Smooth muscle cell (in vitro differentiated cells): Measurements from ENCODE around the gene ARG2. TPM values are rescaled to one million over a fixed set of nuclear protein-coding genes. Genes with fewer than 3 reads are reported as not detected.
"Not testable (repeated sequence)": the region's sequence is repeated elsewhere in the genome, so short reads cannot be mapped to it uniquely, and the experiment has no call there.

Experiments
- DNase-seq: peaks from one replicate; lab custom pipeline; 2025; ENCODE audit not compliant: unreplicated experiment; lab: John Stamatoyannopoulos, UW
- H2AFZ ChIP-seq: fragments of 200-600 bp; sonication (generic); 2 replicates; pipeline ENCODE4 v1.6.0; 2016; ENCODE audit warnings: antibody characterized with exemption, low read depth, mild to moderate bottlenecking
- H3F3A ChIP-seq: fragments of 200-600 bp; sonication (generic); 2 replicates; pipeline ENCODE4 v1.6.0; 2017; ENCODE audit warnings: antibody characterized with exemption, low read depth
- H3K27ac ChIP-seq: fragments of 200-600 bp; sonication (generic); 2 replicates; pipeline ENCODE4 v1.5.1; 2016; ENCODE audit warnings: low read depth, mild to moderate bottlenecking
- H3K27me3 ChIP-seq: fragments of 200-600 bp; sonication (generic); 2 replicates; pipeline ENCODE4 v1.6.1; 2016; ENCODE audit warnings: low read depth, mild to moderate bottlenecking
- H3K36me3 ChIP-seq: fragments of 200-600 bp; sonication (generic); 2 replicates; pipeline ENCODE4 v1.5.1; 2016; ENCODE audit warnings: low read depth
- H3K4me1 ChIP-seq: fragments of 200-600 bp; sonication (generic); 2 replicates; pipeline ENCODE4 v1.5.1; 2016; ENCODE audit warnings: low read depth
- H3K4me2 ChIP-seq: fragments of 200-600 bp; sonication (generic); 2 replicates; pipeline ENCODE4 v1.6.0; 2016; ENCODE audit warnings: mild to moderate bottlenecking
- H3K4me3 ChIP-seq: fragments of 200-600 bp; sonication (generic); 2 replicates; pipeline ENCODE4 v1.5.1; 2016; ENCODE audit warnings: mild to moderate bottlenecking
- H3K79me2 ChIP-seq: fragments of 200-600 bp; sonication (generic); 2 replicates; pipeline ENCODE4 v1.6.0; 2016; ENCODE audit warnings: low read depth, mild to moderate bottlenecking
- H3K9ac ChIP-seq: fragments of 200-600 bp; sonication (generic); 2 replicates; pipeline ENCODE4 v1.6.0; 2016; ENCODE audit warnings: low read depth
- H3K9me3 ChIP-seq: fragments of 200-600 bp; sonication (generic); replicated peaks from 2 replicates; pipeline ENCODE4 v1.5.1; 2016; ENCODE audit warnings: low read depth
- H4K20me1 ChIP-seq: fragments of 200-600 bp; sonication (generic); 2 replicates; pipeline ENCODE4 v1.6.0; 2016; ENCODE audit warnings: low read depth
- CTCF ChIP-seq: fragments of 200-600 bp; sonication (generic); IDR thresholded peaks from 2 replicates; pipeline ENCODE4 v1.5.1; 2017; ENCODE audit warnings: borderline replicate concordance, mild to moderate bottlenecking, antibody characterized with exemption; ENCODE audit not compliant: insufficient read depth, poor library complexity, severe bottlenecking
- WGBS: methylation state at CpG from one replicate; pipeline ENCODE4 v1.1.7; 2016; ENCODE audit warnings: low lambda C conversion rate; 5-methylcytosine and 5-hydroxymethylcytosine counted together
- polyA plus RNA-seq: library from polyadenylated mRNA; unstranded; fragments of >200 nt; fragmentation: Nextera tagmentation; extraction: Ambion mirVana; gene quantifications from 2 replicates; pipeline ENCODE4 v1.2.1, GENCODE V29; 2016
- total RNA-seq: library from RNA; depleted of rRNA; stranded (reverse); fragments of >200 nt; gene quantifications from 2 replicates; pipeline ENCODE4 v1.2.3, GENCODE V29; 2014

ARG2 gene
- total and polyA plus RNA-seq, 2 experiments from 2014 or later, result 11.3 to 18.5 TPM

- Histone ChIP-seq H3K9ac (no peak overlapping the region), H3K4me3 (no peak overlapping the region), H3F3A (no peaks in the 10 kb centered on the region), H3K9me3 (no peaks in the 10 kb centered on the region), H3K36me3 (no peaks in the 10 kb centered on the region), H3K79me2 (no peaks in the 10 kb centered on the region), H3K4me1 (no peaks in the 10 kb centered on the region), H2AFZ (no peak overlapping the region), H4K20me1 (no peaks in the 10 kb centered on the region), H3K27ac (no peak overlapping the region), H3K4me2 (no peak overlapping the region), H3K27me3 (no peaks in the 10 kb centered on the region)
- DNase-seq, result no peak
- no peak for TF ChIP-seq CTCF
- 96% methylated on average over 2 of the region's 2 CpGs for WGBS
These were observed 30.4 kb upstream of the ARG2 start for GRCh38 chr14:67589204-67589770.

- not testable (repeated sequence) for H3K4me3 ChIP-seq, H2AFZ ChIP-seq, H3K9me3 ChIP-seq, H3K27me3 ChIP-seq, H4K20me1 ChIP-seq, H3F3A ChIP-seq, H3K27ac ChIP-seq, H3K36me3 ChIP-seq, H3K9ac ChIP-seq, DNase-seq, H3K79me2 ChIP-seq, H3K4me2 ChIP-seq, H3K4me1 ChIP-seq
- WGBS, result 58% methylated on average over 1 of the region's 1 CpG
These were observed 26.1 kb upstream of the ARG2 start for GRCh38 chr14:67593650-67594049.

GRCh38 chr14:67595392-67595791 lies 24.3 kb upstream of the ARG2 start:
- H3K27ac ChIP-seq, result no peak overlapping the region
- H3K36me3 ChIP-seq, result no peaks in the 10 kb centered on the region
- H3K9ac ChIP-seq, result no peak overlapping the region
- no peak overlapping the region for H2AFZ ChIP-seq
- no peaks in the 10 kb centered on the region for H3F3A ChIP-seq
- H3K9me3 ChIP-seq, result no peaks in the 10 kb centered on the region
- H3K79me2 ChIP-seq, result no peaks in the 10 kb centered on the region
- H3K4me3 ChIP-seq, result no peak overlapping the region
- no peak for DNase-seq
- 94% methylated on average over 2 of the region's 2 CpGs for WGBS
- H4K20me1 ChIP-seq, result no peaks in the 10 kb centered on the region
- no peak overlapping the region for H3K4me2 ChIP-seq
- H3K4me1 ChIP-seq, result peaks cover 6% of the 10 kb centered on the region
- TF ChIP-seq CTCF, result no peak
- no peaks in the 10 kb centered on the region for H3K27me3 ChIP-seq

- Histone ChIP-seq H3K4me2 (peak within 1 kb of the TSS; percentile 91), H3K4me3 (peak within 1 kb of the TSS; percentile 83), H3F3A (no peaks in the 10 kb centered on the region), H3K27ac (peak within 1 kb of the TSS; percentile 55), H3K79me2 (no peaks in the 10 kb centered on the region), H2AFZ (peak within 1 kb of the TSS; percentile 92), H3K9ac (peak within 1 kb of the TSS; percentile 51), H3K27me3 (no peaks in the 10 kb centered on the region), H4K20me1 (no peaks in the 10 kb centered on the region), H3K36me3 (no peaks in the 10 kb centered on the region), H3K9me3 (no peaks in the 10 kb centered on the region), H3K4me1 (peaks cover 6% of the 10 kb centered on the region)
- 6% methylated on average over 74 of the region's 77 CpGs for WGBS
- DNase-seq, result peak; percentile 58
- peak; percentile 41 for TF ChIP-seq CTCF
These were observed 19.8 kb upstream of the ARG2 start, which contains the start of gene PIGH for GRCh38 chr14:67599698-67600561. Gene PIGH (minus strand): TSS chr14:67600268. CDS start chr14:67600203, 65 bp downstream.

GRCh38 chr14:67600562-67600974 lies 19.2 kb upstream of the ARG2 start:
- Histone ChIP-seq H2AFZ (peak overlapping the region; percentile 92), H3K4me3 (peak overlapping the region; percentile 83), H3K4me2 (peak overlapping the region; percentile 91)
- not testable (repeated sequence) for H3K4me1 ChIP-seq, H4K20me1 ChIP-seq, H3K27me3 ChIP-seq, H3K9ac ChIP-seq, H3K36me3 ChIP-seq, H3K79me2 ChIP-seq, H3F3A ChIP-seq, DNase-seq, H3K9me3 ChIP-seq, H3K27ac ChIP-seq
- 89% methylated on average over 21 of the region's 21 CpGs for WGBS
